Mesendoderm (in vitro differentiated cells): ENCODE data around the gene CPXM2.
A peak's percentile ranks its signal among the peaks of the same experiment; 100 is the strongest.

Source experiments
- DNase-seq: peaks from one replicate; pipeline ENCODE4 v3.0.0; 2013
- H2AK5ac ChIP-seq: 2 replicates; pipeline ENCODE4 v1.6.1; 2013; ENCODE audit warnings: low read length, inconsistent platforms
- H2BK120ac ChIP-seq: 2 replicates; pipeline ENCODE4 v1.6.1; 2013; ENCODE audit warnings: low read depth, mild to moderate bottlenecking, low read length, moderate library complexity, mixed read lengths
- H2BK15ac ChIP-seq: replicated peaks from 2 replicates; pipeline ENCODE4 v1.6.1; 2013; ENCODE audit warnings: low read depth, mild to moderate bottlenecking, moderate library complexity
- H2BK5ac ChIP-seq: 2 replicates; pipeline ENCODE4 v1.6.1; 2013; ENCODE audit warnings: low read length, inconsistent platforms
- H3K18ac ChIP-seq: 2 replicates; pipeline ENCODE4 v1.6.1; 2013; ENCODE audit warnings: mild to moderate bottlenecking, low read length, mixed read lengths
- H3K23ac ChIP-seq: one replicate; pipeline ENCODE4 v1.6.1; 2013; ENCODE audit warnings: low read length
- H3K27ac ChIP-seq: 2 replicates; pipeline ENCODE4 v1.5.1; 2013; ENCODE audit warnings: low read depth, mild to moderate bottlenecking, inconsistent platforms, low read length, moderate library complexity
- H3K27me3 ChIP-seq: 2 replicates; pipeline ENCODE4 v1.6.1; 2013; ENCODE audit warnings: low read length, control low read depth, mild to moderate bottlenecking, inconsistent platforms; ENCODE audit not compliant: insufficient read depth, poor library complexity
- H3K36me3 ChIP-seq: 2 replicates; pipeline ENCODE4 v1.6.1; 2013; ENCODE audit warnings: low read length, inconsistent platforms; ENCODE audit not compliant: control insufficient read depth, insufficient read depth
- H3K4ac ChIP-seq: one replicate; pipeline ENCODE4 v1.6.1; 2013; ENCODE audit warnings: low read depth, mild to moderate bottlenecking, low read length, moderate library complexity
- H3K4me1 ChIP-seq: 2 replicates; pipeline ENCODE4 v1.6.1; 2013; ENCODE audit warnings: low read depth, low read length, inconsistent platforms; ENCODE audit not compliant: control insufficient read depth
- H3K4me2 ChIP-seq: 2 replicates; pipeline ENCODE4 v1.6.1; 2013; ENCODE audit warnings: low read length
- H3K4me3 ChIP-seq: 2 replicates; pipeline ENCODE4 v1.5.1; 2013; ENCODE audit warnings: mild to moderate bottlenecking, low read length
- H3K56ac ChIP-seq: one replicate; pipeline ENCODE4 v1.6.1; 2013; ENCODE audit warnings: low read length
- H3K79me1 ChIP-seq: 2 replicates; pipeline ENCODE4 v1.6.1; 2013; ENCODE audit warnings: low read length, inconsistent platforms
- H3K79me2 ChIP-seq: 2 replicates; pipeline ENCODE4 v1.6.1; 2013; ENCODE audit warnings: mild to moderate bottlenecking, low read length; ENCODE audit not compliant: control insufficient read depth, insufficient read depth
- H3K9ac ChIP-seq: 2 replicates; pipeline ENCODE4 v1.6.1; 2013; ENCODE audit warnings: low read length, inconsistent platforms
- H4K5ac ChIP-seq: one replicate; pipeline ENCODE4 v1.6.1; 2013; ENCODE audit warnings: low read length
- H4K8ac ChIP-seq: one replicate; pipeline ENCODE4 v1.6.1; 2013; ENCODE audit warnings: low read depth, mild to moderate bottlenecking, control low read depth, low read length, moderate library complexity
- WGBS: extraction: QIAGEN DNeasy Blood & Tissue Kit; methylation state at CpG from one replicate; pipeline ENCODE4 v1.1.7; 2013; ENCODE audit warnings: low lambda C conversion rate, missing lambda C conversion rate; ENCODE audit not compliant: insufficient coverage; ENCODE audit errors: extremely low coverage; 5-methylcytosine and 5-hydroxymethylcytosine counted together

The CPXM2 gene

DNA sequence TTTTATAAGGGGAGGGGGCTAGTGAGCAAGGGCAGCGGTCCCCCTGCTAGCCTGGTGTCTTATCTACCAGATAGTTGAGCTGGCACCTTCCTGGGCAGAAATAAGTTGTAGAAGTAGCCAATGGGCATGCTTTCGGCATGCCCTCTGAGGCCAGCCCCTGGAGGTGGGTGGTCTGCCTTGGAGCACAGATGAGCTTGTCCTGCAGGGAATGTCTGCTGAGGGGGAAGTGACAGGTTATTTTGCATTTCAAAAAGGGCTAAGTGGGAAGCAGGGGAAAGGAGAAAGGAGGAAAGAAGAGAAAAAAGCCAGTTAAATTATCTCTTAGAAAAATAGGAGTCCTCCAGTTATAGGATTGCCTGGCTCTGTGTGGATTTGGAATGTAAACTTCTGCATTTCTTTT, 136.5 kb downstream of the CPXM2 start:
- Histone ChIP-seq H3K4me1 (no peaks in the 10 kb centered on the region), H3K36me3 (no peaks in the 10 kb centered on the region), H3K23ac (no peak overlapping the region), H3K79me2 (no peaks in the 10 kb centered on the region), H3K56ac (no peak overlapping the region), H3K79me1 (no peaks in the 10 kb centered on the region), H3K4ac (no peak overlapping the region), H2BK120ac (no peak overlapping the region), H2AK5ac (no peak overlapping the region), H3K18ac (no peak overlapping the region), H3K9ac (no peak overlapping the region), H2BK15ac (no peak overlapping the region), H3K4me2 (no peak overlapping the region), H2BK5ac (no peak overlapping the region), H4K8ac (no peak overlapping the region), H4K5ac (no peak overlapping the region), H3K4me3 (no peak overlapping the region), H3K27ac (no peak overlapping the region), H3K27me3 (no peaks in the 10 kb centered on the region)
- WGBS = no CpG with 5 or more reads among the region's 2 CpGs
- no peak for DNase-seq

DNA sequence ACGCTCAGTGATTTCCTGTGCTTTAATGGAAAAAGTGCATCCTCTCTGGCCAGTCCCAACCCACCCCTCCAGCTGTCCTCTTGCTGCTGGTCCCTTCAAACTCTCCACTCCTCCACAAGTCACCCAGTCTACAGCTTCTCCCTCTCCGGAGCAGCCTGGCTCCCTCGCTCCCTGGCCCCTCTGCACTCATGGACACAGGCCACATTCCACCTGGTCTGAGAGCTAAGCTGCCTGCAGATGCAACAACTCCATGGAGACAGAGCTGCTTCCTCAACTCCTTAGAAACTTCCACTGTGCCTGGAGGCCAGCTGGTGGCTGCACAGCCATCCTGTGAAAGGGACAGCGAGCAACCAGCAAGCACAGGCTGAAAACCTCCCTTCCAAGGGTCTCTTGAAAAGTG, 137.5 kb downstream of the CPXM2 start:
- no peaks in the 10 kb centered on the region for H3K4me1 ChIP-seq

DNA sequence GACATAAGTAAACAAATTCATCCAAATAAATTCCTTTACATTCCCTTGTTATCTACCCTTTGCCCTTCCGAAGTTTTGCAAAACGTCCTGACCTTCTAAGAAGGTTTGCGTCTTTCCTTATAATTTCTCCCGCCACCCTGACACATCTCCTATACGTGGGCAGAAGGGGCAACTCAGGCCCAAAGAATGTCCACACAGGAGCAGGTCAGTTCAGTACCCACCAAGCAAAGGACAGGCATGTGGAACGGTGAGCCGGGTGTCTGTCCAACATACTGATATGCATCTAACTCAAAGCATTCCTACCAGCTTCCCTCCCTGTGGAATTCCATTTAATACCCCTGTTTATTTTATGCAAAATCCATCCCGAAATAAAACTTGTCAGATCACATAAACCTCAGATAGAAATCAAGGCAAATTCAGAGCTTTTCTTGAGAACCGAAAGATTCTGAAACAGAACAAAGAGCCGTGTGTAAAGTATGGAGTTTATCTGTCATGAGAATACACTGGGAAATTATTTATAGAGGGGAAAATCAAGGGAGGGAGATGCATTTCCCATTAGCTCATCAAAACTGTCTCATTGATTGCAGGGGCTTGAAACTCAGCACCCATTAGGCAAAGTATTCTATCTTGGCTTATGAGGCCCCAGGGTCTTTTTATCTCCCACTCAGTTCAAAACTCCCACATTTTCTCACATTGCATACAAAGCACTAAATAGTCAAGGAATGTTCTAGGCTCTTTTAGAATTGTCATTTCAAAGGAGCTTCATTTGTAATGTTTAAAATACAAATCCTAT, 140.1 kb downstream of the CPXM2 start:
- Histone ChIP-seq H3K4me1 (peaks cover 4% of the 10 kb centered on the region), H3K56ac (no peak overlapping the region), H2AK5ac (no peak overlapping the region), H3K23ac (no peak overlapping the region), H3K79me1 (no peaks in the 10 kb centered on the region), H4K5ac (no peak overlapping the region), H3K4me2 (no peak overlapping the region), H4K8ac (no peak overlapping the region), H3K9ac (no peak overlapping the region), H3K27ac (no peak overlapping the region), H3K79me2 (no peaks in the 10 kb centered on the region), H3K36me3 (no peaks in the 10 kb centered on the region), H2BK15ac (no peak overlapping the region), H3K27me3 (no peaks in the 10 kb centered on the region), H2BK120ac (no peak overlapping the region), H3K18ac (no peak overlapping the region), H3K4me3 (no peak overlapping the region), H2BK5ac (no peak overlapping the region), H3K4ac (no peak overlapping the region)
- DNase-seq = no peak
- no CpG with 5 or more reads among the region's 10 CpGs for WGBS

More for the DNA sequence above, 137.5 kb downstream of the CPXM2 start:
- Histone ChIP-seq H4K5ac (no peak overlapping the region), H3K79me2 (no peaks in the 10 kb centered on the region), H3K4me2 (no peak overlapping the region), H4K8ac (no peak overlapping the region), H3K36me3 (no peaks in the 10 kb centered on the region), H3K27ac (no peak overlapping the region), H3K23ac (no peak overlapping the region), H2BK5ac (no peak overlapping the region), H3K9ac (no peak overlapping the region), H2BK15ac (no peak overlapping the region), H3K4me3 (no peak overlapping the region), H3K27me3 (no peaks in the 10 kb centered on the region), H3K79me1 (no peaks in the 10 kb centered on the region), H2AK5ac (no peak overlapping the region), H3K18ac (no peak overlapping the region), H3K56ac (no peak overlapping the region), H3K4ac (no peak overlapping the region), H2BK120ac (no peak overlapping the region)
- WGBS = no CpG with 5 or more reads among the region's 4 CpGs
- DNase-seq = no peak

DNA sequence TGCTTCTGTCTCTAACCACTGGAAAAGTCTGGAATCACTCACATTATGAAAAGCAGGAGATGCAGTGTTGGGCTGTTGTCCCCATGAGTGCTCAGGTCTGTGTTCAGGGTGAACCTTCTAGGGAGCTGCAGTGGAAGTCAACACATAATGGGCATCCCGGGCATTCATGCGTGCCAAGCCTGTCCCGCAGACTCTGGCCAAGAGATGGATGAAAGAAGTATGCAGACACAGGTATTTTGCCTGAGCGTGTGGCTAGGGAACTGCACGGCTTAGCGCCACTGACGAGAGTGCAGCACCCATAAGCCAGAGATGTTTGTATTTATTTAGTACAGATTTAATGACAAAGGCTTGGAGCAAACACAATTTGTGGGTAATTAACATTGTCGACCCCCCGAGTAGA, 140.7 kb downstream of the CPXM2 start:
- Histone ChIP-seq H3K36me3 (no peaks in the 10 kb centered on the region), H4K8ac (no peak overlapping the region), H2BK15ac (no peak overlapping the region), H2AK5ac (no peak overlapping the region), H3K27ac (no peak overlapping the region), H3K23ac (no peak overlapping the region), H2BK5ac (no peak overlapping the region), H3K56ac (no peak overlapping the region), H3K27me3 (no peaks in the 10 kb centered on the region), H3K79me1 (no peaks in the 10 kb centered on the region), H3K4me2 (no peak overlapping the region), H3K18ac (no peak overlapping the region), H3K79me2 (no peaks in the 10 kb centered on the region), H2BK120ac (no peak overlapping the region), H3K4me3 (no peak overlapping the region), H3K9ac (no peak overlapping the region), H3K4ac (no peak overlapping the region), H3K4me1 (peaks cover 4% of the 10 kb centered on the region), H4K5ac (no peak overlapping the region)
- no CpG with 5 or more reads among the region's 9 CpGs for WGBS
- DNase-seq = no peak

- Histone ChIP-seq H3K27ac (no peak overlapping the region), H3K23ac (no peak overlapping the region)
- DNase-seq = no peak
Measured at GRCh38 chr10:123748711-123749110, 142.9 kb downstream of the CPXM2 start.

DNA sequence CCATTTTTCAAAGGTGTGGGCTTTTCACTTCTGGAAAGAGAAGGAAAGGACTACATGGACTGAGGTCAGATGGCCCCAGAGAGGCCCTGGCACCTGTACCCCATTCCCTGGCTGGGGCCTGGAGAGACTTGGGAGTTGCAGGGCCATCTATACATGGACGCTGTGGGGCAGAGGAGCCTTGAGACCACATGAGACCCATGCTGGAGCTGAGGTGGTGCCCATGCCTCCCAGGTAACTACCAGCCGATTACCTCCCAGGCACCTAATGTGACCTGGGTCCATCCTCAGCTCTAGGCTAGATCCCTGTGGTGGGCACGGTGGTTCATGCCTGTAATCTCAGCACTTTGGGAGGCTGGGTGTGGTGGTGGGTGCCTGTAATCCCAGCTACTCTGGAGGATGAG, 144.2 kb downstream of the CPXM2 start:
- H3K27me3 ChIP-seq = no peaks in the 10 kb centered on the region
- no peaks in the 10 kb centered on the region for H3K79me1 ChIP-seq
- H3K4me1 ChIP-seq = peaks cover 4% of the 10 kb centered on the region
- no peak overlapping the region for H3K4ac ChIP-seq
- H3K18ac ChIP-seq = no peak overlapping the region
- H2BK5ac ChIP-seq = no peak overlapping the region
- WGBS = no CpG with 5 or more reads among the region's 3 CpGs
- H3K4me2 ChIP-seq = no peak overlapping the region
- no peak overlapping the region for H3K56ac ChIP-seq
- peak overlapping the region; percentile 60 for H3K23ac ChIP-seq
- H3K4me3 ChIP-seq = no peak overlapping the region
- no peak overlapping the region for H2BK15ac ChIP-seq
- no peak overlapping the region for H3K27ac ChIP-seq
- H2AK5ac ChIP-seq = no peak overlapping the region
- no peak overlapping the region for H4K5ac ChIP-seq
- H2BK120ac ChIP-seq = no peak overlapping the region
- no peaks in the 10 kb centered on the region for H3K79me2 ChIP-seq
- no peak overlapping the region for H3K9ac ChIP-seq
- no peaks in the 10 kb centered on the region for H3K36me3 ChIP-seq
- no peak for DNase-seq
- H4K8ac ChIP-seq = no peak overlapping the region

More at GRCh38 chr10:123748711-123749110, 142.9 kb downstream of the CPXM2 start:
- Histone ChIP-seq H3K4me1 (peaks cover 4% of the 10 kb centered on the region), H2BK120ac (no peak overlapping the region), H3K4me2 (no peak overlapping the region), H4K5ac (no peak overlapping the region), H3K27me3 (no peaks in the 10 kb centered on the region), H3K79me2 (no peaks in the 10 kb centered on the region), H3K4ac (no peak overlapping the region), H3K79me1 (no peaks in the 10 kb centered on the region), H4K8ac (no peak overlapping the region), H2BK5ac (no peak overlapping the region), H2AK5ac (no peak overlapping the region), H2BK15ac (no peak overlapping the region), H3K9ac (no peak overlapping the region), H3K4me3 (no peak overlapping the region), H3K36me3 (no peaks in the 10 kb centered on the region), H3K56ac (no peak overlapping the region), H3K18ac (no peak overlapping the region)
- WGBS = no CpG with 5 or more reads among the region's 15 CpGs
